Stimulated activated CD4-positive, alpha-beta T cell treated with anti-CD3 and anti-CD28 coated beads, Interleukin-15, amount 100 ng/mL, for 1 hour (primary cell): ENCODE measurements around the gene BAIAP2L1.
"Not testable (repeated sequence)": the region's sequence is repeated elsewhere in the genome, so short reads cannot be mapped to it uniquely, and the experiment has no call there.

ENCODE experiments used
- DNase-seq, 2 donors: peaks; one replicate each; pipeline ENCODE4 v3.0.0-alpha.2; 2020; ENCODE audit warnings: low read depth in 1 of 2, low spot score in 1 of 2

BAIAP2L1 gene

DNA sequence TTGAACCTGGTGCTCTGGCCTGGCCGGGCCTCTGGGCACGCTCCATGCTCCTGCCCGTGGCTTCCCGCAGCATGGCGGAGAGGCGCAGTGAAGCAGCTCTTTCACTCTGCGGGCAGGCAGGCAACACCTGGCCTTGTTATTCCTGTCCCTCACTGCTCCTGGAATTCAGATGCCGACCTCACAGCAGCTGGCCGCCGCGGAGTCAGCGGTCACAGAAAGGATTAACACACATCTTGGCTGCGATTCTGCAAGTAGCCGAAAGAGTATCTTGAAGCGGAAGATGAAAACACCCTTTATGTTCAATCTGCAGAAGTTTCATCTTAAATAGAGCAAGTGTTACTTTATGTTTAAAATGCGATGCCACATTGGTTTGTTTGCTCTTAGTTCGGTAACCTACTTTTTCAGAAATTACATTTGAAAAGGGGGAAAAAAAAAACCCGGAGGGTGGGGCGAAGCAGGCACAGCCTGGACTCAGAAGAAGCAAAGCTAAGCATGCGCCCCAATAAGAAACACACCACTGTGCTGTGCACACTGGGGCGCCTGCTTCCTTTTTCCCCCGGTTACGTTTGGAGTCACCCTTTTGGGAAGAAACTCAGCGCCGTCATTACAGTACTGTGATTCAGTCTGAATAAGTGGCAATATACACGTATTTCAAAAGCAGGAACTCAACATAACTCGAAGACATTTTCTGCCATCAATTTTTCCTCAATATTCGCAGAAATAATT is 77.1 kb downstream of the BAIAP2L1 start:
- no peak for DNase-seq

DNA sequence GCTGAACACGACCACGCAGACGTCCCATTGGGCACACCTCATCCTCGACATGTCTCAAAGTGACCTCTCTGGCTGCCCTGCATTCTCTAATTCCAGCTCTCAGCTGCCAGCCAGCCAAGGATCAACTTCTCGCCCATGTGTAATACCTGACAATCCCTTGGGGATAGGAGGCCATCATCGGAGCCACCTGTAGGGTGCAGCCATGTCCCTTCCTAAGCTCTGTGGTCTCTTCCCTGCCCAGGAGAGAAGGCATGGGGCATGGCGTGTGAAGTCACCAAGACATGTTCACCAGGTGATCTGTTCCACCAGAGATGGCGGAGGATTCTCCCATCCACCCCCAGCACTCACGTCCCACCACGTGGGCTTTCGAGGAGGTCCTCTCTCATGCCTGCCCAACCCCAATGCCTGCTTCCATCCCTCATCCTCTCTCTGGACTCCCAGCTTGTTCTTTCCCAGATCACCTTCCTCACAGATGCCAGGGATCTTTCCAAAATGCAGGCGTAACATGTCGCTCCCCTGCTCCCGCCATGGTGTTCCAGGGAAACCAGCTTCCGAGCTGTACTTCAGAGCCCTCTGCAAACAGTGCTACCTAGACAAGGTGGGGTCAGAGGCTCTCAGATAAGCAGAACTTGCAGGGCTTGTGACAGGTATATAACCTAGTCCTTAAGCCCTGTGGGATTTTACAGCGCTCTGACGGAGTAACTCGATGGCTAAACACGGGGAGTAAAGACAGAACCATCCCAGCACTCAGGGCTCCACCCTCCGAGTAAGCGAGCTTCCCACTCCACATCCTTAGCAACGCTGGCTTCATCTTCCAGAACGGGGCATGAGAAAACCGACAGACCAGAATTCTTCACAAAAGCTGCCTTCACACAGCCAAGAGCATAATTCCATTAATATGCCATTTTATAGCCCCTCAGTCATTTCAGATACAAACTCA is 78.3 kb downstream of the BAIAP2L1 start:
- DNase-seq: no peak

DNA sequence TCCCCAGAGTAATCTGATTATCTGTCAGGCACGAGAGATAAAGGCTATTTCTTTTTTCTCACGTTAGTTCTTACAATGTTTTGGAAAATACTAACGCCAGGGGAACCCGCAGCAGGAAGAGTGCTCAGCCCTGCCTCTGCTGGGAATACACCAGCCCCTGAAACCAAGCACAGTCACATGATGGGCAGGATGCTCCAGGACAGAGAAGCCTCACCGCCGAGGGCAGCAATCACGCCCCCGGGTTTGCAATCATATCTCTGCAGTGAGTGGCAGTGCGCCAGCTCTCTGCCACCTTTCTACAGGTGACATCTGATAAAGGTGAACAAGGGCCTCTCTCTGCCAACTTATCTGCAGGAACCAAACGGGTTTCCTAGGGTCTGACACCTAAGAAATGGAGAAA is 79.6 kb downstream of the BAIAP2L1 start:
- no peak for DNase-seq

DNA sequence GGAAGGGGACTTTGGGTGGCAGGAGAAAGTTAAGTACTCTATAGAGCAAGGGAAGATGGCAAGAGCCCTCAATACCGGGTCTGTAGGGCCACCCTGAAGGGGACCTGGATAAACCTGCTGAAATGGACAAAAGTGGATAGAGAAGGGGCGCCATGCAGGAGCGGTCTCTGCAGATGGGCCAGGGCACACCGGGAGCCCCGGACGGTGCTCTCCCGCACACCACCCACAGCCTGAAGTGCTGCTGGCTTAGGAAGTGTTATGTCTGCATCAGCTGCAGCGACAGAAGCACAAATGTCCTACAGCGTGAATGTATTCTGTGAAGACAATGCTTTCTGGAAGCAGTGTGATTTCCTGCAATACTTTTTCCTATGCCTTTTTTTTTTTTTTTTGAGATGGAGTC is 81.7 kb downstream of the BAIAP2L1 start:
- no peak for DNase-seq

DNA sequence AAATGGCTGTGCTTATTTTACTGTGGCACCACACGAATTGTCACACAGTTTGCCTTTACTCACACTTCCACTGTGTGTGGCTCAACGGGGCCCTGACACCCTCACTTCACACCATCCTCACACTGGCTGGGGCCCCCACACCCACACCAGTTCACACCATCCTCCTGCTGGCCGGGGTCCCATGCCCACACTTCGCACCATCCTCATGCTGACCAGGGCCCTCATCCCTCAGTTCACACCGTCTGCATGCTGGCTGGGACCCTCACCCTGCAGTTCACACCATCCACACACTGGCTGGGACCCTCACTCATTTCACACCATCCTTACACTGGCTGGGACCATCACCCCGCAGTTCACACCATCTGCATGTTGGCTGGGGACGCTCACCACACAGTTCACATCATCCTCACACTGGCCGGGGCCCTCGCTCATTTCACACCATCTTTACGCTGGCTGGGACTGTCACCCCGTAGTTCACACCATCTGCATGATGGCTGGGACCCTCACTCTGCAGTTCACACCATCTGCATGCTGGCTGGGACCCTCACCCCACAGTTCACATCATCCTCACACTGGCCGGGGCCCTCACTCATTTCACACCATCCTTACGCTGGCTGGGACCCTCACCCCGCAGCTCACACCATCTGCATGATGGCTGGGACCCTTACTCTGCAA is 83.4 kb downstream of the BAIAP2L1 start:
- no peak for DNase-seq

DNA sequence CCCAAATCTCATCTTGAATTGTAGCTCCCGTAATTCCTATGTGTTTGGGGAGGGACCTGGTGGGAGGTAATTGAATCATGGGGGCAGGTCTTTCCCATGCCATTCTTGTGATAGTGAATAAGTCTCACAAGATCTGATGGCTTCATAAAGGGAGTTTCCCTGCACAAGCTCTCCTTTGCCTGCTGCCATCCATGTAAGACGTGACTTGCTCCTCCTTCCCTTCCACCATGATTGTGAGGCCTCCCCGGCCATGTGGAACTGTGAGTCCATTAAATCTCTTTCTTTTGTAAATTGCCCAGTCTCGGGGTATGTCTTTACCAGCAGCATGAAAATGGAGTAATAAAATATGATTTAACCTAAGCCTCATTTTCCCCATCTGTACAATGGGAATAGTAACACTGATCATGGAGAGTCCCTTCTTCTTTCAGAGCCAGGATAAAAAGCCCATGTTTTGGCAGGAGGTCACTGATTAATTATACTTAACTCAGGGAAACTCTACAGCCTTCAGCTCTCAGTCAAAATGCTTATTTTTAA is 84.8 kb downstream of the BAIAP2L1 start:
- DNase-seq: not testable (repeated sequence)

DNA sequence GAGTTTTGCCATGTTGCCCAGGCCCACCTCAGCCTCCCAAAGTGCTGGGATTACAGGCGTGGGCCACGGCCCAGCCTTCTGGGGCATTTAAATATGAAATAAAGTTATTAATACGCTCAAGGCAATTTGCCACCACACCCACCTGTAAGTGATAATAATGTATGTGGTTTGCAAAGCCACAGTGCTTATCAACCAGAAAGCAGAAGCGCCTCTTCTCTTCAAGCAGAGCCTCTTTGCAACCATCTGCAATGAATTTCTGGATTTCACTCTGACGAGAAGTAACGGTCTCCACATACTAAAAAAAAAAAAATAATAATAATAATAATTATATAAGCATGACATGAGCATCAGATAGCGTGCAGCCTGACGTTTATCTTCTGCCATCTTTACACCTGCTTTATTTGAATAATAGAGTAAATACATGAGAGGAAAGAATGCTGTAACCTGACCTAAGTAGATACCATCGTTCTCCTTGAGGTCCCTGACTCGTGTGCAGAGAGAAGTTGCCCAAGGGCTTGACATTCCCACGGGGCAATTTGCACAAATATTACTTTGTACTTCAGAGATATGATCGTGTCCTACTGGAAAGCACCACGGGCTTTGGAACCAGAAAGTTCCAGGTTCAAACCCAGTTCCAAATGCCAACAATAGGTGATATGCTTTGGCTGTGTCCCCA is 85.4 kb downstream of the BAIAP2L1 start:
- DNase-seq: no peak

DNA sequence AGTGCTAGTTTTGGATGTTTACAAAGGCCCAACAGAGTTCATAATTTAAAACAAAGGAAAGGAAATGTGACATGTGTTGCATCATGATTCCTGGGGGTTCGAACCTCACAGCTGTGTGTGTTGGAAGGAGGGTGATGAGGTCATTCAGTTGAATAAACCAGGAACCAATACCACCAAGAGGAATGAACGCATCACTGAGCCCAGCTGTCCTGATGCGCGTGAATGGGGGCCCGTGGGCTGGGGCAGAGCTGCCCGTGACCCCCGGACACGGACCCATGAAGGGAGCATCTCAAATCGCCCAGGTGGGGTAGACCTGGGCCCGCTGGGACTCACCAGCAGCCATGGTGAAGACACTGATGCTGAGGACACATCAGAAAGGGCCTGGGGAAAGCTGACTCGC is 86.4 kb downstream of the BAIAP2L1 start:
- DNase-seq: no peak

DNA sequence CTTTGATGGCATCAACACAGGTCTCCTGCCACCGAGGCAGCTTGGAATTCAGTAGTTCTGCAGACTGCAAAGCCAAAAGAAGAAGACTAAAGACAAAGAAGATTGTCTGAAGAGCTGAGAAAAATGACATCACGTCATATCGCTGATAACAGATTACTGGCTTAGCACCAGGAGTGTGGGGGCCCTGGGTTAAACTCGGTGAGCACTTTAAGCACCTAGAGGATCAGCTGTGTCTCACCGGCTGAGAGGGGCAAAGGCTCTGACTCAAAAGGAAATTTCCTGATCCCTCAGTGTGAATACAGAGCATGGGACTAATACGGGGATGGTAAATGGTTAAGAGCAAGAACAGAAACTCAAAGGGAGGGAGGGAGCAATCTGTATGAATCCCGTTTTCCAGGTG is 88.7 kb downstream of the BAIAP2L1 start:
- DNase-seq: no peak

DNA sequence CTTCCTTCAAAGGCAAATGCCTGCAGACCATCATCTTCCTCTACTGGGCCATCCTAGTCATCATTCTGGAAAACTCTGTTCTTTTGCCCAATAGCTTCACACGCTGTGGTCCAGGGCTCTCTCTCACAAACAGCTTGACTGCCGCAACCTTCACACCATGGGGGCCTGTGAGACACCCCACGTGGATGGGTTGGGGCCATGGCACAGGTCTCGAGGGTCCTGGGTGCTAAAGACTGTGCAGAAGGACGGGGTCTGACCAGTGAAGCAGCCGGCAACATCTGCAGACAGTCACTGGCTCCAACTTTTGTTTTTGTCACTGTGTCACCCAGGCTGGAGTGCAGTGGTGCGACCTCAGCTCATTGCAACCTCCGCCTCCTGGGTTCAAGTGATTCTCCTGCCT is 91.3 kb downstream of the BAIAP2L1 start:
- no peak for DNase-seq

DNA sequence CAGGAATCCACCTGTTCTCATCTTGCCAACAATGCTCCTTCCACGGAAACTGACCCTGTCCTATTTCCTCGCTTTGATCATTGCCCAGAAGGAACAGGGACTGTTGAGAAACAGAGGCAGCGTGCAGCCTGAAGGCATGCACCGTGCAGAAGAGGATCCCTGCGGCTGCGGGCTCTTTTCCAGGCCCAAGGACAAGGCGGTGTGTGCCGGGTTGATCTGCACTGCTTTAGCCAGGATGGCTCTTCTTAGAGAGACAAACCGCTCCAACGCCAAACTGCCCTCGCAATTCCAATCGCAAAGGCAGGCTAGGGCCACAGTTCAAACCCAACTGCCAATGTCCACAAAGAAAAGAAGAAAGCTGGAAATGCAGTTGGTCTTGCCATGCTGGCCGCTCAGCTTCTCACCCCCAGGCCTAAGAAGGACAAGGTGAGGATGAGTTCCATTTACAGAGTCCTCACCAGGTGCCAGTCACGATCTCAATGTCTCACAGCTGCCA is 92.9 kb downstream of the BAIAP2L1 start:
- no peak for DNase-seq

DNA sequence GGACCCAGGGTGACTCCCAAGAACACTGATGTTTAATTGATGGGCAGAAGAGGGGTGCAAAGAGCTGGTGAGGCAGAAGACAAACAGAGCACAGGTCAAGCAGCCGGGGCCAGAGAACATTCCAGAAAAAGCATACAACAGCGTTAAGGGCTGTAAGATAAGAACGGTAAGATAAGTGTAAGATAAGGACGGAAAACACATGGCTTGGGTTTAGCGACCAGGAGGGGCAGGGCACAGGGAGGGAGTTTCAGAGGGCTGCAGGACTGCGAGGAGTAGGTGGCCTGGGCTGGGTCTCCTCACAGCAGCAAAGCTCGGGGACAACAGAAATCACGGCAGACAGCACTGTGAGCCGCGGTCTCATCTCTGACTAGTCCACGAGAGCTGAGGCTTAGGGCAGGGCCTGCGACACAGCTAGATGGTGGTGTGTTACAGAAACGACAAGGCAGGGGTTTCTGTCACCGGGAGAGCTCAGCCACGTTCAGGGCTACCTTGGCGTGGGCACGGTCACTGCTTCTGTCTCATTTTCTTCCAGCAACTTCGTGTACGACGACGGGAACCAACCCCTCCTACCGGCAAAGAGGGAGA is 94.8 kb downstream of the BAIAP2L1 start:
- DNase-seq: no peak

DNA sequence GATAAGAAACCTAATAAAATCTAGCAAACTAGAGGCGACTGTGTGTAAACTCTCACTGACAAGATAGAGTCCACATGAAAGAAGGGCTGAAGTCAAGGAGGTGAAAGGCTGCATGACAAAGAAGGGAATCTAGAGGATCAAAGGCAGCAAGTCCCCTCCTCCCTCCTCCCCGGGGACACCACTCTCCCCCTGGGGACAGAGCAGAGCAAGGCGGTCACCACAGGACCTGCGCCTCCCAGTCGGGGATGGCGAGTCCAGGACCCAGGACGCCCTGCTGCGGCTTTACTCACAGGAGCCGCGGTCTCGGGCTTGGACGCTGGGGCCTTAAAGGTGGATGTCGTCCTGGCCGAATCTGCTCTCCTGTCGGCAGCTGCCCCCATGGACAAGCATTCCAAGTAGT is 97.0 kb downstream of the BAIAP2L1 start:
- DNase-seq: no peak

DNA sequence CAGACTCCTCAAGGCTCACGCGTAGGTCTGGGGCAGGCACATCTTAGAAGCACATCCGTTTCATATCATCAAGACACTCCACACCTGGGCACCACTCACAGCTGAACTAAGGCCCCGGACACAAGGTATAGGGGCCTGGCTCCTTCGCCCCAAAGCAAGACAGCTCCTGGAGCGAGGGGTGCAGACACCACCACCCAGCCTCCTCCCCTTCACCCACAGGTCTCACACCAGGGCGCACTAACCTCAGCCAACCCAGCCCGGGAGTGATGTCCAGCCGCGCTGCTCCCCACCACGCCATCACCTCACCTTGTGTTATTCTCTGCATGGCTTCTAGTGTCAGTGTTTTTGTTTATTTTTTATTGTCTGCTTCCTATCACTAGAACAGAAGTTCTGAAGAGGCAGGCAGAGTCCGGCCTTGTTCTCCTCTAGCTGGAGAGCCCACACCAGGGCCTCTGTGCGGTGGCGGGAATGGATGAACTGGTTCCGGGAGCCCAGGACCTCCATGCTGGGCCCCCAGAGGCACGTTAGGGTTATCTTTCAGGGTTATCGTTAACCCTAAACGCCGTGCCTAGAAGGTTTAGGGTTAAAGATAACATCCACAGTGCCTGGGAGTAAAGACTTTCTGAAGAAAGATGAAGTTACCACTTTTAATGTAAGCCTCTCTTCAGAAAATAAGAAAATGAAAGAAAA is 97.6 kb downstream of the BAIAP2L1 start:
- no peak for DNase-seq

DNA sequence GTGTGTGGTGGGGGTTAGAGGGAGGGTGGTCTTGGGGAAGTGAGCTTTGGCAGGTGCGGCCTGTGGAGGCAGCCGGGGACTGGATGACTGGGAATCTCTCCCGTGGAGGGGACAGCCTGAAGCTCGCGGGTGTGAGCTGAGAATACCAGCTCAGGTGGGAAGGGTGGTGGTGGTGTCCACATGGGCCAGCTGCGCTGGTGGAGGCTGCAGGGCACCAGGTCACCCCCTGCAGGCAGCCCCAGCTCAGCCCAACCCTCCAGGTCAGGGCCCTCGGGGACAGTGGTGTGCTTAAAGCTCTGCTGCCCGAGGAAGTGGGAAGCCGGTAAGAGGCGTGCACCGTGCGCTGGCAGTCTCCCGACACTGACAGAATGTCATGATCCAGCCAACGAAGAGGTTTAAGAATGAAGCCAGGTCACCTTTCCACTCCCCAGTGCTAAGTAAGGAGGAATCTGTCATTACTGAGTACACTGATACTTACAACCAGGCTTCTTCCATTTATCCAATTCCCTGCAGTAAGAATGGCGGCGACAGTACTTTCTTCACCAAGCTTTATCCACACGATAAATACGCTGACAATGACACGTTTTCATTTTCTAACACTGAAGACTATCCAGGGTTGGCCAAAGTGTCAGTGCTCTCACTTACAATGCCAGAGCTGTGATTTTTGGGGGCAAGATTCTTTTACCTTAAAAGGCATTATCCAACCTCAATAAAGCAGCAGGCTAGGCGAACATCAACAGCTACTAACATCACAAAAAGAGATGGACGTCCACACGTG is 99.0 kb downstream of the BAIAP2L1 start:
- DNase-seq: no peak

DNA sequence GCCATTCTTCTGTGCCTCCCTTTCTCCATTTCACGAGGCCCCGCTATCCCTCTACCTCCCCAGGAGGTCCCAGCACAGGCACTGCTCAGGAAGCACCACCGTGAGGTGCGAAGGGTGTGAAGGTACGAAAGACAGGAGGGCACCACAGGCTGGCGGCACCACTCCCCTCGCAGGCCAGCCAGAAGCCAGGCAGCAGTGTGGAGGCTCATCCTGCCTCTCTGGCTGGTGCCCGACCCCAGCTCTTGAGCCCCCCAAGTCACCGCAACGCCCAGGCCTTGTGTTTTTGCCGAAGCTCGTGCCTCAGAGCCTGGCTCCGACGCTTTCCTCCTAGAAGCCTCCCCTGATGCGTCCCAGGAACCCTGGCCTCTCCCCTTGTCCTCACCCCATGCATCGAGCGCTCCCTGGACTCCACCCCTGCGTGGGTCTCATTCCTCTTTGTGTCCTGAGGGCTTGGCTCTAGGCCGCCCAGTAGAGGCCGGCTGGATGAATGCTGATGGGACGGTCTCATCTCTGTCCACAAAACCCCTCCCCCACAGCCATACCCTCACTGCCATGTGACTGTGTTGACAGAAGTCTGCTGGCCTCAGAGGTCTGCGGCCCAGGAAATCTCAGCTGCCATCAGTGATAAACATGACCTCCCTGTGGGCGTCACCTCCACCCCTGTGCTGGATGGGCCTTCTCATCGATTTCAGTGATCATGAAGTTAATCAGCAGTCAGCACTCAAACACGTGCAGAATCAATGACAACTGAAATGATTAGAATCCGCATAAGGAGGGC is 100.1 kb downstream of the BAIAP2L1 start:
- no peak for DNase-seq

DNA sequence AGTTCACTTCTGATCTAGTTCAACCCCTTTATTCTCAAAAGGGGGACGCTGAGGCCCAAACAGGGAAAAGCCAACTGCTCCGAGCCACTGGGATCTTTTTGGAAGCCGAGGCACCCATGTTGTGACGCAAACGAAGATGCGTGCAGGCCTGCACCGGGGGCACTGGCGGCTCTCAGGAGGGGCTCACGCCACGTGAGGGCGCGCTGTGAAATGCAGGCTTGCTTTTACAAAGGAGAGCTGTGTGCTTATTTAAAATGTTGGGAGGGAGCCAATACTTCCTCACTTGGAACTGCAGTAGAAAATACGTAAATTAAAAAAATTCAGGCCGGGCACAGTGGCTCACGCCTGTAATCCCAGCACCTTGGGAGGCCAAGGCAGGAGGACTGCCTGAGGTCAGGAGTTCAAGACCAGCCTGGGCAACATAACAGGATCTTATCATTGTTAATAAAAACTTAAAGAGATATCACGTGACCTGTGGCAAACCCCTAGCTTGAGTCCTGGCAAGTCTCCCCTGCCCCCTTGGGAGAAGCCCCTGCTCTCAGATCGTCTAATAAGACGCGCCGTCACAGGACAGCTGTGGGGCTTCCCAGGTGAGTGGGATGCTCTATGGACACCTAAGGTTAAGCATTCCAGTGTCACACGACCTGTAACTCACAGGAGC is 103.1 kb downstream of the BAIAP2L1 start:
- no peak for DNase-seq

DNA sequence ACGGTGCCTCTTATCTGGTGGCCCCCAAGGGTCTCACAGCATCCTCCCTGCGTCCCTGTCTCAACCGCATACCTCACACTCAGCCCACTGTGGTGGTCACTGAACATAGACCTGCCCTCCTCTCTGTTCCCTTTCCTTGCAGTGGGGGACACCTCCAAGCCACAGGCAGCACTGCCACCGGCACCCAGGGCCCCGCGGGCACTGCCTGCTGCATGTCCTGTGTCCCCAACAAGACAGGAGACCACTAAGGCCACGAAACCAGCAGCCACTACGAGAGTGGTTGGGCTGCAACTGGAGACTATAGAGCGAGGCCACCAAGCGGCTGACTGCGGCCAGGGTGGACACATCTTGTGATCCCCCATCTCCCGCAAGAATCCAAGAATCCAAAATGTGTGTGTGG is 104.1 kb downstream of the BAIAP2L1 start:
- DNase-seq: no peak
